HepG2 (cell line): ENCODE measurements around the gene SEC14L1. TPM values are rescaled to one million over a fixed set of nuclear protein-coding genes. Genes with fewer than 3 reads are reported as not detected.
A peak's percentile ranks its signal among the peaks of the same experiment; 100 is the strongest.

ENCODE experiments used
- BCLAF1 ChIP-seq: fragments of 450-650 bp; IDR thresholded peaks from 2 replicates; pipeline ENCODE4 v1.6.1; 2017; ENCODE audit warnings: mild to moderate bottlenecking
- DMAP1 ChIP-seq: IDR thresholded peaks from 2 replicates; pipeline ENCODE4 v1.6.1; 2016
- ELK4 ChIP-seq: sonication (generic); formaldehyde crosslinking; IDR thresholded peaks from 2 replicates; pipeline ENCODE4 v1.9.0; 2021; ENCODE audit warnings: missing genetic modification reagents, borderline replicate concordance
- KLF11 ChIP-seq: IDR thresholded peaks from 2 replicates; pipeline ENCODE4 v1.6.1; 2016; ENCODE audit warnings: missing compliant biosample characterization
- MAF1 ChIP-seq: sonication (generic); formaldehyde crosslinking; IDR thresholded peaks from 2 replicates; pipeline ENCODE4 v1.5.0; 2020; ENCODE audit warnings: missing genetic modification reagents, borderline replicate concordance
- MED1 ChIP-seq: sonication (generic); formaldehyde crosslinking; IDR thresholded peaks from 2 replicates; pipeline ENCODE4 v1.4.0; 2020; ENCODE audit warnings: missing genetic modification reagents
- PRDM4 ChIP-seq: sonication (generic); formaldehyde crosslinking; IDR thresholded peaks from 2 replicates; pipeline ENCODE4 v1.9.0; 2021; ENCODE audit warnings: missing genetic modification reagents, borderline replicate concordance
- RAD51 ChIP-seq: fragments of 450-650 bp; IDR thresholded peaks from 2 replicates; pipeline ENCODE4 v1.6.1; 2016; ENCODE audit warnings: borderline replicate concordance
- ZBTB2 ChIP-seq: sonication (generic); formaldehyde crosslinking; IDR thresholded peaks from 2 replicates; pipeline ENCODE4 v1.8.0; 2022; ENCODE audit warnings: low read depth, missing genetic modification reagents
- ZBTB26 ChIP-seq: IDR thresholded peaks from 2 replicates; pipeline ENCODE4 v1.6.1; 2016; ENCODE audit warnings: missing compliant biosample characterization, missing genetic modification reagents, borderline replicate concordance
- ZNF24 ChIP-seq: fragments of 450-650 bp; IDR thresholded peaks from 2 replicates; pipeline ENCODE4 v1.6.1; 2017; ENCODE audit warnings: antibody characterized with exemption, mild to moderate bottlenecking
- ZNF337 ChIP-seq: sonication (generic); formaldehyde crosslinking; IDR thresholded peaks from 2 replicates; pipeline ENCODE4 v1.5.1; 2020; ENCODE audit warnings: missing genetic modification reagents, low read depth, mild to moderate bottlenecking, borderline replicate concordance
- ZNF878 ChIP-seq: sonication (generic); formaldehyde crosslinking; IDR thresholded peaks from 2 replicates; pipeline ENCODE4 v1.8.1; 2023; ENCODE audit warnings: mild to moderate bottlenecking, missing genetic modification reagents, moderate library complexity
- ZSCAN5A ChIP-seq: sonication (generic); formaldehyde crosslinking; IDR thresholded peaks from 2 replicates; pipeline ENCODE4 v1.8.0; 2022; ENCODE audit warnings: mild to moderate bottlenecking, missing genetic modification reagents, borderline replicate concordance
- polyA plus RNA-seq, 8 experiments: library from polyadenylated mRNA; depleted of rRNA in 3 of 8; stranded (reverse) in 7 of 8; unstranded in 1 of 8; fragments of >200 nt; fragmentation: Illumina TruSeq in 4 of 8; extraction: Trizol in 4 of 8; gene quantifications; 2 replicates each; pipeline versions ENCODE4 v1.2.1 to v1.2.3, GENCODE V29; 2011 to 2016; ENCODE audit warnings: low read depth in 4 of 8, missing spikeins in 1 of 8, mixed read lengths in 1 of 8; ENCODE audit not compliant: insufficient read depth in 1 of 8
- total RNA-seq, 5 experiments: library from RNA; depleted of rRNA; stranded (reverse); fragments of >200 nt; fragmentation: Illumina TruSeq; extraction: Trizol; gene quantifications; 2 replicates each; pipeline ENCODE4 v1.2.3, GENCODE V29; 2016; ENCODE audit warnings: low read depth in 1 of 5

Gene SEC14L1
- total and polyA plus RNA-seq, 2 of the 13 experiments (the other 11 are each of a cell fraction or from before 2014, with no cell fraction given): 26.3 to 43.9 TPM

GRCh38 chr17:77140878-77141767 lies at the start of gene SEC14L1 (continued):
- TF ChIP-seq BCLAF1 (no peak), DMAP1 (CRISPR knock-in tag) (no peak; the same call in none of the 2 replicates), MAF1 (CRISPR knock-in tag) (no peak), ZNF24 (no peak), ZNF878 (CRISPR knock-in tag) (no peak), ZBTB26 (CRISPR knock-in tag) (0 out of 2 replicates have a peak, but pooled peaks have one; percentile 29), ZBTB2 (peak; percentile 62), PRDM4 (CRISPR knock-in tag) (no peak), KLF11 (CRISPR knock-in tag) (no peak), ELK4 (no peak), MED1 (no peak), RAD51 (no peak), ZNF337 (CRISPR knock-in tag) (no peak), ZSCAN5A (CRISPR knock-in tag) (no peak)
